H1 (cell line): ENCODE measurements around the gene CHMP1B. TPM values are rescaled to one million over a fixed set of nuclear protein-coding genes. Genes with fewer than 3 reads are reported as not detected.

Experiments
- CTCF ChIA-PET: fragments of 300-600 bp; sonication (Branson Sonifier 250); formaldehyde crosslinking; loops from one replicate; lab custom pipeline; 2021; ENCODE audit not compliant: partially characterized antibody; lab: Charles Lee
- POLR2A ChIA-PET: fragments of 300-600 bp; sonication (Branson Sonifier 250); formaldehyde crosslinking; loops from one replicate; lab custom pipeline; 2021; ENCODE audit warnings: inconsistent platforms; ENCODE audit not compliant: partially characterized antibody; lab: Charles Lee
- DNase-seq, 2 experiments: peaks; one replicate each; pipeline versions ENCODE4 v3.0.0 to v3.0.0-alpha.2; 2010 to 2022; ENCODE audit warnings: low spot score in 2 of 2, low read depth in 1 of 2, mixed read lengths in 1 of 2
- FAIRE-seq: peaks from 2 replicates; lab custom pipeline; 2011; peaks lifted over from hg19 to GRCh38; lab: Jason Lieb, UNC
- H2AFZ ChIP-seq: 2 replicates; pipeline ENCODE4 v1.8.1; 2012; ENCODE audit warnings: low read length, inconsistent platforms
- H2AK5ac ChIP-seq: 2 replicates; pipeline ENCODE4 v1.6.1; 2013; ENCODE audit warnings: low read depth, low read length
- H2BK120ac ChIP-seq: replicated peaks from 2 replicates; pipeline ENCODE3; 2013; ENCODE audit warnings: low read depth, low read length, inconsistent platforms
- H2BK12ac ChIP-seq: 2 replicates; pipeline ENCODE4 v1.6.1; 2013; ENCODE audit warnings: low read depth, low read length
- H2BK15ac ChIP-seq: 2 replicates; pipeline ENCODE4 v1.6.1; 2013; ENCODE audit warnings: low read length
- H2BK20ac ChIP-seq: 2 replicates; pipeline ENCODE4 v1.6.1; 2013; ENCODE audit warnings: low read length
- H2BK5ac ChIP-seq: 2 replicates; pipeline ENCODE4 v1.6.1; 2013; ENCODE audit warnings: low read depth, low read length
- H3K14ac ChIP-seq: 2 replicates; pipeline ENCODE4 v1.6.1; 2013; ENCODE audit warnings: inconsistent platforms; ENCODE audit not compliant: insufficient read length
- H3K18ac ChIP-seq: 2 replicates; pipeline ENCODE4 v1.6.1; 2013; ENCODE audit warnings: low read length; ENCODE audit errors: extremely low read depth
- H3K23ac ChIP-seq: 2 replicates; pipeline ENCODE4 v1.6.1; 2013; ENCODE audit warnings: inconsistent platforms; ENCODE audit not compliant: insufficient read length
- H3K23me2 ChIP-seq: 2 replicates; pipeline ENCODE4 v1.6.1; 2013; ENCODE audit warnings: low read depth, low read length
- H3K27ac ChIP-seq: 2 replicates; pipeline ENCODE4 v1.6.1; 2011; ENCODE audit warnings: low read depth, low read length, inconsistent platforms
- H3K27me3 ChIP-seq, 4 experiments: replicated peaks in 1 of 4; 1 replicate in 1 of 4; 2 replicates in 3 of 4; pipeline versions ENCODE4 v1.6.1 to v1.8.1; 2011 to 2013; ENCODE audit warnings: low read length in 3 of 4, mild to moderate bottlenecking in 3 of 4, inconsistent platforms in 2 of 4, mixed read lengths in 2 of 4, moderate library complexity in 1 of 4; ENCODE audit not compliant: control insufficient read depth in 3 of 4, insufficient read depth in 3 of 4; ENCODE audit errors: extremely low read depth in 1 of 4
- H3K36me3 ChIP-seq, 4 experiments: 2 replicates each; pipeline versions ENCODE4 v1.6.1 to v1.8.1; 2011 to 2013; ENCODE audit warnings: mild to moderate bottlenecking in 4 of 4, low read length in 3 of 4, moderate library complexity in 2 of 4, control low read depth in 1 of 4, inconsistent platforms in 1 of 4; ENCODE audit not compliant: insufficient read depth in 4 of 4, control insufficient read depth in 2 of 4
- H3K4ac ChIP-seq: replicated peaks from 2 replicates; pipeline ENCODE3; 2013; ENCODE audit warnings: low read length, low read depth, mixed read lengths, inconsistent platforms; ENCODE audit not compliant: insufficient read length
- H3K4me1 ChIP-seq, 4 experiments: replicated peaks in 1 of 4; 1 replicate in 1 of 4; 2 replicates in 3 of 4; pipeline versions ENCODE4 v1.6.1 to v1.8.1; 2011 to 2013; ENCODE audit warnings: low read length in 3 of 4, inconsistent platforms in 2 of 4, mixed read lengths in 1 of 4; ENCODE audit not compliant: insufficient read depth in 4 of 4, control insufficient read depth in 3 of 4
- H3K4me2 ChIP-seq, 2 experiments: 2 replicates each; pipeline versions ENCODE4 v1.6.1 to v1.8.1; 2011 to 2013; ENCODE audit warnings: low read depth in 2 of 2, low read length in 2 of 2, control low read depth in 1 of 2, inconsistent platforms in 1 of 2, mild to moderate bottlenecking in 1 of 2; ENCODE audit not compliant: insufficient read depth in 1 of 2
- H3K4me3 ChIP-seq, 4 experiments: fragments of 200-600, 300-600 bp in 1 of 4; sonication (generic), shearing (Covaris generic), sonication (Bioruptor Twin) in 1 of 4; 2 replicates each; pipeline versions ENCODE4 v1.5.1 to v1.8.1; 2011 to 2016; ENCODE audit warnings: low read length in 4 of 4, low read depth in 3 of 4, control low read depth in 2 of 4, inconsistent platforms in 2 of 4, mild to moderate bottlenecking in 2 of 4, mixed read lengths in 1 of 4, moderate library complexity in 1 of 4; ENCODE audit not compliant: insufficient read depth in 2 of 4; ENCODE audit errors: extremely low read depth in 1 of 4
- H3K56ac ChIP-seq: replicated peaks from 2 replicates; pipeline ENCODE3; 2013; ENCODE audit warnings: low read depth, mild to moderate bottlenecking, mixed read lengths, low read length, inconsistent platforms; ENCODE audit not compliant: insufficient read length
- H3K79me1 ChIP-seq: 2 replicates; pipeline ENCODE4 v1.6.1; 2013; ENCODE audit warnings: low read depth, low read length, control low read depth
- H3K79me2 ChIP-seq, 2 experiments: 2 replicates each; pipeline versions ENCODE4 v1.6.1 to v1.8.1; 2012 to 2013; ENCODE audit warnings: low read length in 2 of 2, mild to moderate bottlenecking in 2 of 2, inconsistent platforms in 1 of 2; ENCODE audit not compliant: insufficient read depth in 2 of 2, control insufficient read depth in 1 of 2
- H3K9ac ChIP-seq, 4 experiments: replicated peaks in 1 of 4; 1 replicate in 1 of 4; 2 replicates in 3 of 4; pipeline versions ENCODE4 v1.6.1 to v1.8.1; 2011 to 2013; ENCODE audit warnings: low read depth in 3 of 4, low read length in 3 of 4, control low read depth in 2 of 4, mild to moderate bottlenecking in 2 of 4, moderate library complexity in 2 of 4, inconsistent platforms in 1 of 4; ENCODE audit errors: extremely low read depth in 1 of 4
- H3K9me3 ChIP-seq, 2 experiments: 2 replicates each; pipeline versions ENCODE4 v1.6.1 to v1.8.1; 2012 to 2013; ENCODE audit warnings: mild to moderate bottlenecking in 2 of 2, moderate library complexity in 2 of 2, control low read depth in 1 of 2, inconsistent platforms in 1 of 2, low read depth in 1 of 2, low read length in 1 of 2, mixed read lengths in 1 of 2; ENCODE audit not compliant: insufficient read depth in 2 of 2
- H4K20me1 ChIP-seq, 2 experiments: replicated peaks in 1 of 2; 2 replicates each; pipeline versions ENCODE3 to v1.8.1; 2011 to 2013; ENCODE audit warnings: inconsistent platforms in 2 of 2, low read length in 2 of 2, mild to moderate bottlenecking in 1 of 2; ENCODE audit not compliant: insufficient read depth in 2 of 2, control insufficient read depth in 1 of 2
- H4K5ac ChIP-seq: 2 replicates; pipeline ENCODE4 v1.6.1; 2013; ENCODE audit warnings: low read length, low read depth, mixed read lengths, inconsistent platforms; ENCODE audit not compliant: insufficient read length
- H4K8ac ChIP-seq: 2 replicates; pipeline ENCODE4 v1.8.0; 2013; ENCODE audit warnings: mild to moderate bottlenecking, moderate library complexity, low read length, inconsistent platforms; ENCODE audit not compliant: insufficient read depth; ENCODE audit errors: extremely low read depth
- H4K91ac ChIP-seq: replicated peaks from 2 replicates; pipeline ENCODE3; 2013; ENCODE audit warnings: low read length, mixed read lengths, inconsistent platforms; ENCODE audit not compliant: insufficient read length
- ASH2L ChIP-seq: fragments of 200-600, 300-600 bp; sonication (generic); IDR thresholded peaks from one replicate; pipeline ENCODE4 v1.7.1; 2017; ENCODE audit warnings: low read length
- HDAC2 ChIP-seq, 2 experiments: fragments of 300-600 bp in 1 of 2; sonication (generic) in 1 of 2; IDR thresholded peaks; 2 replicates each; pipeline ENCODE4 v1.6.1; 2011 to 2012; ENCODE audit warnings: low read depth in 2 of 2, low read length in 2 of 2, mild to moderate bottlenecking in 2 of 2, moderate library complexity in 2 of 2, borderline replicate concordance in 1 of 2, inconsistent platforms in 1 of 2
- KDM1A ChIP-seq: fragments of 200-600, 300-600 bp; sonication (generic); IDR thresholded peaks from 2 replicates; pipeline ENCODE4 v1.7.1; 2016; ENCODE audit warnings: mild to moderate bottlenecking, low read length, borderline replicate concordance
- MAFK ChIP-seq: IDR thresholded peaks from 2 replicates; pipeline ENCODE4 v1.6.1; 2012; ENCODE audit warnings: low read depth, mild to moderate bottlenecking, improper control_type of control experiment, low read length
- POLR2A ChIP-seq, 2 experiments: IDR thresholded peaks; 1 replicate in 1 of 2; 2 replicates in 1 of 2; pipeline ENCODE4 v1.6.1; 2011; ENCODE audit warnings: low read depth in 2 of 2, low read length in 2 of 2, mild to moderate bottlenecking in 2 of 2; ENCODE audit errors: control extremely low read depth in 1 of 2
- RBBP5 ChIP-seq: IDR thresholded peaks from 2 replicates; pipeline ENCODE4 v1.7.1; 2012; ENCODE audit warnings: low read depth, mild to moderate bottlenecking, inconsistent platforms, low read length, moderate library complexity, borderline replicate concordance
- RNF2 ChIP-seq: fragments of 200-900, 300-1000 bp; sonication (generic); IDR thresholded peaks from 2 replicates; pipeline ENCODE4 v1.7.1; 2016; ENCODE audit warnings: borderline replicate concordance, low read depth, mild to moderate bottlenecking, antibody characterized with exemption, low read length; ENCODE audit not compliant: poor library complexity, severe bottlenecking; ENCODE audit errors: missing control alignments
- SP2 ChIP-seq: IDR thresholded peaks from 2 replicates; pipeline ENCODE4 v1.6.1; 2012; ENCODE audit warnings: mild to moderate bottlenecking, low read length, inconsistent platforms
- SP4 ChIP-seq: IDR thresholded peaks from 2 replicates; pipeline ENCODE4 v1.6.1; 2012; ENCODE audit warnings: low read length, inconsistent platforms
- TAF1 ChIP-seq: IDR thresholded peaks from 2 replicates; pipeline ENCODE4 v1.6.1; 2011; ENCODE audit warnings: mild to moderate bottlenecking, low read depth, low read length
- TCF12 ChIP-seq: IDR thresholded peaks from 2 replicates; pipeline ENCODE4 v1.6.1; 2011; ENCODE audit warnings: low read depth, mild to moderate bottlenecking, low read length
- WGBS, 2 experiments: shearing (Covaris generic) in 1 of 2; methylation state at CpG; one replicate each; pipeline versions ENCODE4 v1.1.6 to v1.1.7; 2013 to 2015; ENCODE audit warnings: low lambda C conversion rate in 2 of 2, mixed read lengths in 2 of 2, inconsistent platforms in 1 of 2, low coverage in 1 of 2, missing lambda C conversion rate in 1 of 2; ENCODE audit not compliant: insufficient replicate concordance in 2 of 2, insufficient coverage in 1 of 2, insufficient read length in 1 of 2; ENCODE audit errors: extremely low coverage in 1 of 2, missing lambda C conversion rate in 1 of 2; 5-methylcytosine and 5-hydroxymethylcytosine counted together
- polyA plus RNA-seq, 7 experiments: library from polyadenylated mRNA; depleted of rRNA in 3 of 7; stranded (reverse) in 5 of 7; unstranded in 2 of 7; fragments of >200 nt in 5 of 7; fragments of 200-250 nt in 2 of 7; gene quantifications; 1 replicate in 5 of 7; 2 replicates in 1 of 7; 4 replicates in 1 of 7; pipeline versions ENCODE4 v1.2.1 to v1.2.3, GENCODE V29; 2011 to 2013; ENCODE audit warnings: missing spikeins in 2 of 7, mixed read lengths in 2 of 7
- total RNA-seq: library from RNA; stranded (reverse); fragmentation: NEBNext Ultra II Directional; extraction: Animal tissue kit (Norgen Biotek cat#: 25700); gene quantifications from 2 replicates; pipeline ENCODE4 v1.2.1, GENCODE V29; 2021

Gene CHMP1B
- total and polyA plus RNA-seq, 2 of the 8 experiments (the other 6 are each of a cell fraction or from before 2014, with no cell fraction given) = 30.5 to 43.2 TPM

- Histone ChIP-seq H3K79me2 (no peaks in the 10 kb centered on the region), H4K5ac (no peak overlapping the region), H3K4me1 (no peaks in the 10 kb centered on the region; a peak in 1 of 7 replicates), H3K4me3 (no peak overlapping the region), H4K8ac (no peak overlapping the region), H3K23ac (no peak overlapping the region), H4K91ac (no peak overlapping the region), H2AK5ac (no peak overlapping the region), H3K36me3 (peaks cover 0 to 10% (median 0%) of the 10 kb centered on the region in 4 experiments; a peak in 1 of 8 replicates), H3K27ac (no peak overlapping the region), H3K14ac (no peak overlapping the region), H2AFZ (no peak overlapping the region), H3K56ac (no peak overlapping the region), H2BK20ac (no peak overlapping the region), H3K9ac (no peak overlapping the region), H2BK120ac (no peak overlapping the region), H3K18ac (no peak overlapping the region), H2BK15ac (no peak overlapping the region), H3K23me2 (no peaks in the 10 kb centered on the region), H3K9me3 (peaks cover 3 to 6% of the 10 kb centered on the region in 2 experiments; a peak in 1 of 4 replicates), H3K27me3 (no peaks in the 10 kb centered on the region), H2BK5ac (no peak overlapping the region), H4K20me1 (no peaks in the 10 kb centered on the region), H3K79me1 (no peaks in the 10 kb centered on the region; the same call in 1 of the 2 replicates), H3K4ac (no peak overlapping the region), H3K4me2 (no peak overlapping the region), H2BK12ac (no peak overlapping the region)
- POLR2A ChIA-PET = interaction anchor here (0.8 to 1.1 kb wide), 2 partner anchors 12 to 13 kb away, joined by 3 to 4 read pairs; no protein-coding TSS in a partner anchor
- FAIRE-seq (no peak), DNase-seq (no peak)
- CTCF ChIA-PET = interaction anchor here (0.7 to 0.9 kb wide), 2 partner anchors 126 to 220 kb away, joined by 4 read pairs; no protein-coding TSS in a partner anchor
- 90% methylated on average over 5 of the region's 8 CpGs; no CpG with 5 or more reads in 1 of the 2 experiments for WGBS, 2 experiments
- TF ChIP-seq ASH2L (no peak), RBBP5 (no peak), RNF2 (no peak), SP2 (no peak), KDM1A (no peak), MAFK (no peak), TCF12 (no peak), TAF1 (no peak), SP4 (no peak), HDAC2 (IDR thresholded peaks at IDR 0.05; ENCODE audit: borderline replicate concordance in 1 of 2, low read depth in 2 of 2, low read length in 2 of 2) (no peak), POLR2A (IDR thresholded peaks at IDR 0.05; ENCODE audit: control extremely low read depth in 1 of 2, low read depth in 2 of 2, low read length in 2 of 2) (no peak)
Measured at GRCh38 chr18:11874676-11875075, 23.5 kb downstream of the CHMP1B start.
